Right lobe of liver (tissue), 4 donors: Measurements from ENCODE around the gene CAMTA1.

Experiments
- POLR2A ChIP-seq: fragments of 450-650 bp; IDR thresholded peaks from one replicate; pipeline ENCODE4 v1.6.1; 2017; ENCODE audit warnings: antibody characterized with exemption, mild to moderate bottlenecking
- TF ChIP-seq, protein P1 (sequence below), 4 donors: fragments of 200-600 bp in 3 of 4; fragments of 450-650 bp in 1 of 4; IDR thresholded peaks; one replicate each; pipeline versions ENCODE4 v1.5.1 to v1.8.0; 2016 to 2022; ENCODE audit warnings: antibody characterized with exemption in 4 of 4, mild to moderate bottlenecking in 2 of 4
- donor health status: DM: no; HTN: no; CAD: no.
- donor health status: DM: no; HTN: no; CAD: no.
- donor health status: DM: no; HTN: yes; CAD: no.

GRCh38 chr1:7479571-7479970 is 694.3 kb downstream of the CAMTA1 start:
- TF ChIP-seq, protein P1, sequence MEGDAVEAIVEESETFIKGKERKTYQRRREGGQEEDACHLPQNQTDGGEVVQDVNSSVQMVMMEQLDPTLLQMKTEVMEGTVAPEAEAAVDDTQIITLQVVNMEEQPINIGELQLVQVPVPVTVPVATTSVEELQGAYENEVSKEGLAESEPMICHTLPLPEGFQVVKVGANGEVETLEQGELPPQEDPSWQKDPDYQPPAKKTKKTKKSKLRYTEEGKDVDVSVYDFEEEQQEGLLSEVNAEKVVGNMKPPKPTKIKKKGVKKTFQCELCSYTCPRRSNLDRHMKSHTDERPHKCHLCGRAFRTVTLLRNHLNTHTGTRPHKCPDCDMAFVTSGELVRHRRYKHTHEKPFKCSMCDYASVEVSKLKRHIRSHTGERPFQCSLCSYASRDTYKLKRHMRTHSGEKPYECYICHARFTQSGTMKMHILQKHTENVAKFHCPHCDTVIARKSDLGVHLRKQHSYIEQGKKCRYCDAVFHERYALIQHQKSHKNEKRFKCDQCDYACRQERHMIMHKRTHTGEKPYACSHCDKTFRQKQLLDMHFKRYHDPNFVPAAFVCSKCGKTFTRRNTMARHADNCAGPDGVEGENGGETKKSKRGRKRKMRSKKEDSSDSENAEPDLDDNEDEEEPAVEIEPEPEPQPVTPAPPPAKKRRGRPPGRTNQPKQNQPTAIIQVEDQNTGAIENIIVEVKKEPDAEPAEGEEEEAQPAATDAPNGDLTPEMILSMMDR (IDR thresholded peaks at IDR 0.05), result no peak
- no peak for TF ChIP-seq POLR2A
